Uterus (tissue), 2 donors: ENCODE data around the gene ACTN1.

Source experiments
- POLR2A ChIP-seq, 2 donors: fragments of 450-650 bp; IDR thresholded peaks; one replicate each; pipeline ENCODE4 v1.6.1; 2016; ENCODE audit warnings: antibody characterized with exemption in 2 of 2, mild to moderate bottlenecking in 1 of 2, moderate library complexity in 1 of 2
- TF ChIP-seq, protein P1 (sequence below), 4 experiments: fragments of 200-600 bp in 2 of 4; fragments of 450-650 bp in 2 of 4; sonication (generic) in 2 of 4; IDR thresholded peaks; one replicate each; pipeline ENCODE4 v1.5.1; 2016 to 2019; ENCODE audit warnings: antibody characterized with exemption in 4 of 4, mild to moderate bottlenecking in 2 of 4, moderate library complexity in 1 of 4

DNA sequence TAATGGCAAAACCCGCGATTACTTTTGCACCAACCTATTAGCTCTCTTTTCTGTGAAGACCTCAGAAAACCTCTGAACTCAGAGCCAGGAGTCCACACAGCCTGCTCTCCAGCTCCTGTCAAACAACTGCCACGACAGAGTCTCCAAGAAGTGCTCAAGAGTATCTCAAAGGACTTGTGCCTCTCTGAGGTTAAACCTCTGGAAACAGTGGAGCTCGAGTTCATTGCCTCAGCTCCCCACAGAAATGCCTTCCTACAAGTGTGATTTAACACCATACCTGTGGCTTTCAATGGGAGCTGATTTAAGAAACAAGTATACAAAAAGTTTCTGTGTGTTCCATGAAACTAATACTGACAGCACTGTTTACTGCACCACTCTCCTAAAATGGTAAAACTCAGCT lies 20.1 kb downstream of the ACTN1 start:
- no peak for TF ChIP-seq POLR2A (IDR thresholded peaks at IDR 0.05)
- TF ChIP-seq, protein P1, sequence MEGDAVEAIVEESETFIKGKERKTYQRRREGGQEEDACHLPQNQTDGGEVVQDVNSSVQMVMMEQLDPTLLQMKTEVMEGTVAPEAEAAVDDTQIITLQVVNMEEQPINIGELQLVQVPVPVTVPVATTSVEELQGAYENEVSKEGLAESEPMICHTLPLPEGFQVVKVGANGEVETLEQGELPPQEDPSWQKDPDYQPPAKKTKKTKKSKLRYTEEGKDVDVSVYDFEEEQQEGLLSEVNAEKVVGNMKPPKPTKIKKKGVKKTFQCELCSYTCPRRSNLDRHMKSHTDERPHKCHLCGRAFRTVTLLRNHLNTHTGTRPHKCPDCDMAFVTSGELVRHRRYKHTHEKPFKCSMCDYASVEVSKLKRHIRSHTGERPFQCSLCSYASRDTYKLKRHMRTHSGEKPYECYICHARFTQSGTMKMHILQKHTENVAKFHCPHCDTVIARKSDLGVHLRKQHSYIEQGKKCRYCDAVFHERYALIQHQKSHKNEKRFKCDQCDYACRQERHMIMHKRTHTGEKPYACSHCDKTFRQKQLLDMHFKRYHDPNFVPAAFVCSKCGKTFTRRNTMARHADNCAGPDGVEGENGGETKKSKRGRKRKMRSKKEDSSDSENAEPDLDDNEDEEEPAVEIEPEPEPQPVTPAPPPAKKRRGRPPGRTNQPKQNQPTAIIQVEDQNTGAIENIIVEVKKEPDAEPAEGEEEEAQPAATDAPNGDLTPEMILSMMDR (IDR thresholded peaks at IDR 0.05): no peak
